DND-41 (cell line): ENCODE measurements around the gene GTF2F2.

ENCODE experiments used
- ATAC-seq: fragments of 200-7000 bp; cut with Tn5 transposase; 3 replicates; pipeline ENCODE4 v1.9.1; 2021; ENCODE audit warnings: low read depth; ENCODE audit not compliant: insufficient read depth
- DNase-seq: peaks from one replicate; pipeline ENCODE4 v3.0.0-alpha.2; 2020
- H2AFZ ChIP-seq: 2 replicates; pipeline ENCODE4 v1.6.0; 2012; ENCODE audit warnings: low read depth, low read length
- H3K27ac ChIP-seq: 2 replicates; pipeline ENCODE4 v1.5.1; 2012; ENCODE audit warnings: low read length, inconsistent platforms
- H3K27me3 ChIP-seq: fragments of 200-600 bp; sonication (generic); 2 replicates; pipeline ENCODE4 v1.6.0; 2012; ENCODE audit warnings: low read length, mild to moderate bottlenecking, inconsistent platforms; ENCODE audit not compliant: insufficient read depth, poor library complexity
- H3K36me3 ChIP-seq: 2 replicates; pipeline ENCODE4 v1.5.1; 2012; ENCODE audit warnings: low read length, inconsistent platforms; ENCODE audit not compliant: insufficient read depth
- H3K4me1 ChIP-seq: 2 replicates; pipeline ENCODE4 v1.5.1; 2012; ENCODE audit warnings: mild to moderate bottlenecking, low read length; ENCODE audit not compliant: insufficient read depth
- H3K4me2 ChIP-seq: 2 replicates; pipeline ENCODE4 v1.6.0; 2012; ENCODE audit warnings: mild to moderate bottlenecking, moderate library complexity, low read length, inconsistent platforms; ENCODE audit not compliant: insufficient read depth
- H3K4me3 ChIP-seq, 2 experiments: fragments of 200-600 bp in 1 of 2; shearing (Covaris generic) in 1 of 2; 2 replicates each; pipeline ENCODE4 v1.5.1; 2012 to 2016; ENCODE audit warnings: inconsistent platforms in 2 of 2, low read length in 2 of 2, mild to moderate bottlenecking in 2 of 2, low read depth in 1 of 2, moderate library complexity in 1 of 2
- H3K79me2 ChIP-seq: 2 replicates; pipeline ENCODE4 v1.6.0; 2012; ENCODE audit warnings: low read length, inconsistent platforms; ENCODE audit not compliant: insufficient read depth
- H3K9ac ChIP-seq: 2 replicates; pipeline ENCODE4 v1.6.0; 2012; ENCODE audit warnings: low read depth, mild to moderate bottlenecking, inconsistent platforms, low read length, moderate library complexity
- H3K9me3 ChIP-seq: 2 replicates; pipeline ENCODE4 v1.5.1; 2012; ENCODE audit warnings: low read length, moderate library complexity, mild to moderate bottlenecking, inconsistent platforms; ENCODE audit not compliant: insufficient read depth, severe bottlenecking
- H4K20me1 ChIP-seq: 2 replicates; pipeline ENCODE4 v1.6.0; 2012; ENCODE audit warnings: low read length; ENCODE audit not compliant: insufficient read depth
- EZH2 ChIP-seq: IDR thresholded peaks from 3 replicates; pipeline ENCODE4 v1.6.1; 2012; ENCODE audit warnings: borderline replicate concordance, low read depth, mild to moderate bottlenecking, moderate library complexity, low read length, inconsistent platforms; ENCODE audit not compliant: severe bottlenecking
- TF ChIP-seq, protein P1 (sequence below): IDR thresholded peaks from 2 replicates; pipeline ENCODE4 v1.5.1; 2012; ENCODE audit warnings: borderline replicate concordance, low read length, moderate library complexity, mild to moderate bottlenecking; ENCODE audit not compliant: poor library complexity, severe bottlenecking; ENCODE audit errors: extremely low read depth

Gene GTF2F2

DNA sequence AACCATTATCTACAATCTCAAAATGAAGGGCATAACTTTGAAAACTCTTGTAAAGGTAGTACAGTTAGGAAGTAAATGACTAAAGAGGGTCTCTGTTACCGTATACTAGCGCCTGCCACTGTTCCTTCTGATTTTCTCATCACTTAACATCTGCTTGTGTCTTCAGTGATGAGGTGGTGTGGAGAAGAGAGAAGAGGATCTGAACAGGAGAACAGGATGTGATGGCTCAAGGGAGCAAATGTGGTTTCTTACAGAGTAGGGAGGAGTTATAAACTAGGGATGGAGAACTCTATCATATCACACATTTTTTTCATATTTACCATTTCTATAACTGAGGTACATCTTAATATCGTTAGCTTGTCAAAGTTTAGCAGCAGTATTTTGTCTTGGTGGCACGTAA, 79.4 kb downstream of the GTF2F2 start:
- Histone ChIP-seq H3K4me1 (peaks cover 5% of the 10 kb centered on the region), H3K4me3 (no peak overlapping the region), H3K9me3 (no peaks in the 10 kb centered on the region), H3K4me2 (no peak overlapping the region), H3K9ac (no peak overlapping the region), H3K27ac (no peak overlapping the region), H4K20me1 (no peaks in the 10 kb centered on the region), H3K36me3 (no peaks in the 10 kb centered on the region), H2AFZ (no peak overlapping the region), H3K79me2 (no peaks in the 10 kb centered on the region), H3K27me3 (no peaks in the 10 kb centered on the region)
- TF ChIP-seq, protein P1, sequence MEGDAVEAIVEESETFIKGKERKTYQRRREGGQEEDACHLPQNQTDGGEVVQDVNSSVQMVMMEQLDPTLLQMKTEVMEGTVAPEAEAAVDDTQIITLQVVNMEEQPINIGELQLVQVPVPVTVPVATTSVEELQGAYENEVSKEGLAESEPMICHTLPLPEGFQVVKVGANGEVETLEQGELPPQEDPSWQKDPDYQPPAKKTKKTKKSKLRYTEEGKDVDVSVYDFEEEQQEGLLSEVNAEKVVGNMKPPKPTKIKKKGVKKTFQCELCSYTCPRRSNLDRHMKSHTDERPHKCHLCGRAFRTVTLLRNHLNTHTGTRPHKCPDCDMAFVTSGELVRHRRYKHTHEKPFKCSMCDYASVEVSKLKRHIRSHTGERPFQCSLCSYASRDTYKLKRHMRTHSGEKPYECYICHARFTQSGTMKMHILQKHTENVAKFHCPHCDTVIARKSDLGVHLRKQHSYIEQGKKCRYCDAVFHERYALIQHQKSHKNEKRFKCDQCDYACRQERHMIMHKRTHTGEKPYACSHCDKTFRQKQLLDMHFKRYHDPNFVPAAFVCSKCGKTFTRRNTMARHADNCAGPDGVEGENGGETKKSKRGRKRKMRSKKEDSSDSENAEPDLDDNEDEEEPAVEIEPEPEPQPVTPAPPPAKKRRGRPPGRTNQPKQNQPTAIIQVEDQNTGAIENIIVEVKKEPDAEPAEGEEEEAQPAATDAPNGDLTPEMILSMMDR, result no peak
- TF ChIP-seq EZH2, result no peak
- no peak for DNase-seq
- ATAC-seq, result peak; percentile 84

DNA sequence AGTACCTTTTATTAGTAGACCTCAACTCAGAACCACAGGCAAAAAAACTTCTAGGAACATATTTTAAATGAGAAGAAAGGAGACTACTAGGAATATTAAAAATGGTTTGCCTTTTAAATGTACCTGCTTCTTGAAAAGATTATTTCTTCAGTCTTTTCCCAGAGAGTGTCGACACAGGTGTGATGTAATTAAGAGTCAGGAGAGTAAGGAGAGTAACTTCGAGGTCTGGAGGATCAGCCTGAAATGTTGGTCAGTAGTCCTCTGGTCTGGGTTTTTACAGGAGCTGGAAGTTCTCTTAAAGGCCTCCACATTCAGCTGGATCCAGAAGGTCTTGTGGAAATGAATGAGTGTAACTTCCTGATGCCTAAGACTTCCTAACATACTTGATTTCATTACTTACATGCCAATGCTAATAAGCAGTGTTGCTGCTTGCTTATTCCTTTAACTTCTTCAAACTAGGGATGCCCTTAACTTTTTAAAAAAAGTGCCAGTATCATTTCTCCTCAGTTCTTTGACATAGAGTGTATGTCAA, 80.5 kb downstream of the GTF2F2 start, which contains the start of gene KCTD4:
Gene KCTD4, minus strand, starts transcription at position 345 of the 532 bp plus-strand sequence. CDS start 6,478 bp downstream, outside the sequence.
- no peak for ATAC-seq
- H3K4me1 ChIP-seq, result peaks cover 5% of the 10 kb centered on the region
- H2AFZ ChIP-seq, result no peak within 1 kb of the TSS
- H3K9ac ChIP-seq, result no peak within 1 kb of the TSS
- H3K4me3 ChIP-seq, result no peak within 1 kb of the TSS
- H3K4me2 ChIP-seq, result no peak within 1 kb of the TSS
- no peak for DNase-seq
- H3K36me3 ChIP-seq, result no peaks in the 10 kb centered on the region
- H4K20me1 ChIP-seq, result no peaks in the 10 kb centered on the region
- H3K9me3 ChIP-seq, result no peaks in the 10 kb centered on the region
- no peaks in the 10 kb centered on the region for H3K27me3 ChIP-seq
- no peak within 1 kb of the TSS for H3K27ac ChIP-seq
- 0 out of 2 replicates have a peak, but pooled peaks cover 2% of the 10 kb centered on the region for H3K79me2 ChIP-seq
- TF ChIP-seq, protein P1, result no peak
- TF ChIP-seq EZH2, result no peak

DNA sequence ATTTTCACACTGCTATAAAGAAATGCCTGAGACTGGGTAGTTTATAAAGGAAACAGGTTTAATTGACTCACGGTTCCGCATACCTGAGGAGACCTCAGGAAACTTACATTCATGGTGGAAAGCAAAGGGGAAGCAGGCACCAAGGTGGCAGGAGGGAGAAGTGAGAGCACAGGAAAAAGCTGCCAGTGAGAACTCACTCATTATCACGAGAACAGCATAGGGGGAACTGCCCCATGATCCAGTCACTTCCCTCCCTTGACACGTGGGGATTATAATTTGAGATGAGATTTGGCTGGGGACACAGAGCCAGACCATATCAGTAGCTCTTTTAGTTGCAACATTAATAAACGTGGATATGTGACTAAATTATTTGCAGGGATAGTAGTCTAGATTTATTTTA, 84.8 kb downstream of the GTF2F2 start:
- H3K79me2 ChIP-seq, result 0 out of 2 replicates have a peak, but pooled peaks cover 2% of the 10 kb centered on the region
- TF ChIP-seq EZH2, result no peak
- TF ChIP-seq, protein P1, result no peak
- peaks cover 12% of the 10 kb centered on the region for H3K36me3 ChIP-seq
- H3K27ac ChIP-seq, result no peak overlapping the region
- DNase-seq, result no peak
- H3K4me3 ChIP-seq, result no peak overlapping the region
- no peaks in the 10 kb centered on the region for H3K9me3 ChIP-seq
- ATAC-seq, result no peak
- H3K9ac ChIP-seq, result no peak overlapping the region
- H3K4me1 ChIP-seq, result no peaks in the 10 kb centered on the region
- H4K20me1 ChIP-seq, result no peaks in the 10 kb centered on the region
- H3K4me2 ChIP-seq, result no peak overlapping the region
- no peaks in the 10 kb centered on the region for H3K27me3 ChIP-seq
- no peak overlapping the region for H2AFZ ChIP-seq
